Neural cell (in vitro differentiated cells): ENCODE measurements around the gene CEP128.

ENCODE experiments used
- EZH2 ChIP-seq: fragments of 200-600, 300-800 bp; shearing (Covaris generic), sonication (generic); IDR thresholded peaks from 2 replicates; pipeline ENCODE4 v1.6.1; 2014; ENCODE audit warnings: antibody characterized with exemption, low read length, borderline replicate concordance, mild to moderate bottlenecking; ENCODE audit not compliant: insufficient read depth, poor library complexity, severe bottlenecking
- POLR2AphosphoS5 ChIP-seq: IDR thresholded peaks from 2 replicates; pipeline ENCODE4 v1.6.1; 2012
- TAF1 ChIP-seq: IDR thresholded peaks from 2 replicates; pipeline ENCODE4 v1.6.1; 2012; ENCODE audit warnings: low read depth
- TF ChIP-seq, protein P1 (sequence below): IDR thresholded peaks from 2 replicates; pipeline ENCODE4 v1.6.1; 2012; ENCODE audit warnings: borderline replicate concordance
- TF ChIP-seq, protein P2 (sequence below): fragments of 450-650 bp; IDR thresholded peaks from 2 replicates; pipeline ENCODE4 v1.5.1; 2014; ENCODE audit warnings: antibody characterized with exemption, mild to moderate bottlenecking, moderate library complexity; ENCODE audit not compliant: poor library complexity, severe bottlenecking

DNA sequence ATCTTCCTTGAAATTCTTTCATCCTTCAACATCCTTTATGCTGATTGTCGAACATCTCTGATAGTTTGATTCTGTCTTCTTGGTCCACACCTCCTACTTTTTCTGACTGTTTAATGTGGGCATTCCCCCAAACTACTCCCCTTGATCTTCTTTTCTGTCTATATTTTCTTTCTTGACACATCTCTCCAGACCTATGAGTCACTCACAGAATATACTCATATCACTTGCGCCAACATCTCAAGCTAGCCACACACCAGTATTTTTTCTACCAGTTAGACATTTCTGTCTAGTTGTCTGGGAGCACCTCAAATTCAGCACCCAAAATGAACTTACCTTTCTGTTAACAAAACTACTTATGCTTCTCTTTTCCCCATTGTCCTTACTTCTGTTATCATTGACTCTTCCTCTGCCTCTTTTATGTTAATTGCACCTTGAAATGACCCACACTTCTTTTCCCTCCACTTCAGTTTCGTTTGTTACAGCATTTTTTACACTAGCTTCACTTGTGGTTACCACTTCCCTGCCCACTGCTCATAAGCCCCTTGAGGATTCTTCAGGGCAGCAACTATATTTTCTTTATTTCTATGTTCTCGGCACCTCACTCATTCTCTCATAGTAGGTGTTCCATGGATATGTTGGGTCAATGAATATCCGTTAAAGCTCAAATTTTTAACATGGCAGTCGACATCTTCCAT is 47.3 kb upstream of the CEP128 start:
- TF ChIP-seq, protein P1, sequence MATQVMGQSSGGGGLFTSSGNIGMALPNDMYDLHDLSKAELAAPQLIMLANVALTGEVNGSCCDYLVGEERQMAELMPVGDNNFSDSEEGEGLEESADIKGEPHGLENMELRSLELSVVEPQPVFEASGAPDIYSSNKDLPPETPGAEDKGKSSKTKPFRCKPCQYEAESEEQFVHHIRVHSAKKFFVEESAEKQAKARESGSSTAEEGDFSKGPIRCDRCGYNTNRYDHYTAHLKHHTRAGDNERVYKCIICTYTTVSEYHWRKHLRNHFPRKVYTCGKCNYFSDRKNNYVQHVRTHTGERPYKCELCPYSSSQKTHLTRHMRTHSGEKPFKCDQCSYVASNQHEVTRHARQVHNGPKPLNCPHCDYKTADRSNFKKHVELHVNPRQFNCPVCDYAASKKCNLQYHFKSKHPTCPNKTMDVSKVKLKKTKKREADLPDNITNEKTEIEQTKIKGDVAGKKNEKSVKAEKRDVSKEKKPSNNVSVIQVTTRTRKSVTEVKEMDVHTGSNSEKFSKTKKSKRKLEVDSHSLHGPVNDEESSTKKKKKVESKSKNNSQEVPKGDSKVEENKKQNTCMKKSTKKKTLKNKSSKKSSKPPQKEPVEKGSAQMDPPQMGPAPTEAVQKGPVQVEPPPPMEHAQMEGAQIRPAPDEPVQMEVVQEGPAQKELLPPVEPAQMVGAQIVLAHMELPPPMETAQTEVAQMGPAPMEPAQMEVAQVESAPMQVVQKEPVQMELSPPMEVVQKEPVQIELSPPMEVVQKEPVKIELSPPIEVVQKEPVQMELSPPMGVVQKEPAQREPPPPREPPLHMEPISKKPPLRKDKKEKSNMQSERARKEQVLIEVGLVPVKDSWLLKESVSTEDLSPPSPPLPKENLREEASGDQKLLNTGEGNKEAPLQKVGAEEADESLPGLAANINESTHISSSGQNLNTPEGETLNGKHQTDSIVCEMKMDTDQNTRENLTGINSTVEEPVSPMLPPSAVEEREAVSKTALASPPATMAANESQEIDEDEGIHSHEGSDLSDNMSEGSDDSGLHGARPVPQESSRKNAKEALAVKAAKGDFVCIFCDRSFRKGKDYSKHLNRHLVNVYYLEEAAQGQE: no peak
- TF ChIP-seq, protein P2, sequence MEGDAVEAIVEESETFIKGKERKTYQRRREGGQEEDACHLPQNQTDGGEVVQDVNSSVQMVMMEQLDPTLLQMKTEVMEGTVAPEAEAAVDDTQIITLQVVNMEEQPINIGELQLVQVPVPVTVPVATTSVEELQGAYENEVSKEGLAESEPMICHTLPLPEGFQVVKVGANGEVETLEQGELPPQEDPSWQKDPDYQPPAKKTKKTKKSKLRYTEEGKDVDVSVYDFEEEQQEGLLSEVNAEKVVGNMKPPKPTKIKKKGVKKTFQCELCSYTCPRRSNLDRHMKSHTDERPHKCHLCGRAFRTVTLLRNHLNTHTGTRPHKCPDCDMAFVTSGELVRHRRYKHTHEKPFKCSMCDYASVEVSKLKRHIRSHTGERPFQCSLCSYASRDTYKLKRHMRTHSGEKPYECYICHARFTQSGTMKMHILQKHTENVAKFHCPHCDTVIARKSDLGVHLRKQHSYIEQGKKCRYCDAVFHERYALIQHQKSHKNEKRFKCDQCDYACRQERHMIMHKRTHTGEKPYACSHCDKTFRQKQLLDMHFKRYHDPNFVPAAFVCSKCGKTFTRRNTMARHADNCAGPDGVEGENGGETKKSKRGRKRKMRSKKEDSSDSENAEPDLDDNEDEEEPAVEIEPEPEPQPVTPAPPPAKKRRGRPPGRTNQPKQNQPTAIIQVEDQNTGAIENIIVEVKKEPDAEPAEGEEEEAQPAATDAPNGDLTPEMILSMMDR: no peak
- TF ChIP-seq TAF1 (no peak), POLR2AphosphoS5 (no peak), EZH2 (no peak)
